B cell (primary cell): ENCODE measurements around the gene POMT1.

Experiments used
- CTCF ChIP-seq: fragments of 200-600 bp; IDR thresholded peaks from one replicate; pipeline ENCODE4 v1.8.0; 2022; ENCODE audit warnings: antibody characterized with exemption, mild to moderate bottlenecking
- EZH2 ChIP-seq: IDR thresholded peaks from 2 replicates; pipeline ENCODE4 v1.6.1; 2012; ENCODE audit warnings: borderline replicate concordance, low read depth, mild to moderate bottlenecking, moderate library complexity, low read length; ENCODE audit not compliant: insufficient read depth, poor library complexity, severe bottlenecking

- TF ChIP-seq CTCF: no peak
- TF ChIP-seq EZH2: no peak
Observed at GRCh38 chr9:131481441-131482342, 21.0 kb upstream of the POMT1 start.
